ENCODE data around the gene ACADSB. TPM values are rescaled to one million over a fixed set of nuclear protein-coding genes. Genes with fewer than 3 reads are reported as not detected.

ACADSB gene
- total and polyA plus RNA-seq, 10 of the 15 experiments (the other 5 are each of a cell fraction or from before 2014, with no cell fraction given): 10.8 to 24.0 (median 15.0) TPM

- RAD21 ChIA-PET (ENCODE audit: unreplicated experiment): no interaction called here
- DNase-seq (ENCODE audit: low read depth, low spot score): no peak
- Histone ChIP-seq H3K27ac (ENCODE audit: control insufficient read depth, insufficient read depth) (no peak overlapping the region), H3K4me3 (no peak overlapping the region), H3K9me3 (replicated peaks; ENCODE audit: control insufficient read depth, insufficient read depth, low read length) (no peaks in the 10 kb centered on the region), H3K36me3 (ENCODE audit: control insufficient read depth in 2 of 2, insufficient read depth in 2 of 2, low read length in 1 of 2) (no peaks in the 10 kb centered on the region), H3K9ac (ENCODE audit: control insufficient read depth, insufficient read depth, low read length) (no peak overlapping the region), H3K4me1 (ENCODE audit: control insufficient read depth, insufficient read depth, low read length) (no peaks in the 10 kb centered on the region), H4K20me1 (ENCODE audit: control insufficient read depth, insufficient read depth) (no peaks in the 10 kb centered on the region), H3K4me2 (ENCODE audit: control insufficient read depth, insufficient read depth) (no peak overlapping the region), H2AFZ (ENCODE audit: control insufficient read depth, low read depth, low read length) (no peak overlapping the region), H3K27me3 (replicated peaks in 1 of 2; ENCODE audit: control insufficient read depth in 2 of 2, insufficient read depth in 2 of 2, low read length in 1 of 2) (no peaks in the 10 kb centered on the region; a peak in 1 of 4 replicates), H3K79me2 (ENCODE audit: control insufficient read depth, insufficient read depth, low read length) (no peaks in the 10 kb centered on the region)
- TF ChIP-seq JUNB (IDR thresholded peaks at IDR 0.05) (no peak), ETV6 (conservative IDR thresholded peaks at IDR 0.05 in 1 of 2, IDR thresholded peaks at IDR 0.05 in 1 of 2; ENCODE audit: borderline replicate concordance in 1 of 2, low read depth in 1 of 2) (no peak), CBX3 (IDR thresholded peaks at IDR 0.05; ENCODE audit: borderline replicate concordance, low read depth) (no peak)
- no peak for ATAC-seq
- no peak for FAIRE-seq
- WGBS (ENCODE audit: insufficient coverage, insufficient replicate concordance, low lambda C conversion rate, missing lambda C conversion rate): 27% methylated on average over 7 of the region's 7 CpGs
- no TSS peak for BruUV-seq (replicated peaks)
- intact Hi-C loops (cut with micrococcal nuclease; ENCODE audit: unreplicated experiment) (no loop called here), in situ Hi-C loops (cut with MboI) (no loop called here)
- POLR2A ChIA-PET: no interaction called here
- CTCF ChIA-PET: no interaction called here
- SMC1A ChIA-PET (ENCODE audit: uncharacterized antibody, unreplicated experiment): interaction anchor here (1.2 kb wide), 1 partner anchor 9 kb away, joined by 4 read pairs; no protein-coding TSS in a partner anchor
These were observed 73.1 kb downstream of the ACADSB start for GRCh38 chr10:123081896-123082295.

GRCh38 chr10:123083811-123084210 lies 75.0 kb downstream of the ACADSB start:
- no peaks in the 10 kb centered on the region for H3K4me1 ChIP-seq (ENCODE audit: control insufficient read depth, insufficient read depth, low read length)
- H3K4me3 ChIP-seq: no peak overlapping the region
- DNase-seq (ENCODE audit: low read depth, low spot score) (no peak), FAIRE-seq (no peak), ATAC-seq (no peak)
- H3K9ac ChIP-seq (ENCODE audit: control insufficient read depth, insufficient read depth, low read length): no peak overlapping the region
- ChIA-PET SMC1A (ENCODE audit: uncharacterized antibody, unreplicated experiment) (no interaction called here), POLR2A (no interaction called here), RAD21 (ENCODE audit: unreplicated experiment) (no interaction called here), CTCF (no interaction called here)
- H3K4me2 ChIP-seq (ENCODE audit: control insufficient read depth, insufficient read depth): no peak overlapping the region
- no peaks in the 10 kb centered on the region for H4K20me1 ChIP-seq (ENCODE audit: control insufficient read depth, insufficient read depth)
- in situ Hi-C loops (cut with MboI) (no loop called here), intact Hi-C loops (cut with micrococcal nuclease; ENCODE audit: unreplicated experiment) (no loop called here)
- no peaks in the 10 kb centered on the region for H3K36me3 ChIP-seq (ENCODE audit: control insufficient read depth in 2 of 2, insufficient read depth in 2 of 2, low read length in 1 of 2)
- TF ChIP-seq YBX1 (IDR thresholded peaks at IDR 0.05): no peak
- TF ChIP-seq EP300 (IDR thresholded peaks at IDR 0.05; ENCODE audit: borderline replicate concordance in 1 of 2, control insufficient read depth in 1 of 2, low read depth in 2 of 2, low read length in 2 of 2): no peak
- H3K27me3 ChIP-seq (replicated peaks in 1 of 2; ENCODE audit: control insufficient read depth in 2 of 2, insufficient read depth in 2 of 2, low read length in 1 of 2): no peaks in the 10 kb centered on the region
- no TSS peak for BruUV-seq (replicated peaks)
- H3K9me3 ChIP-seq (replicated peaks; ENCODE audit: control insufficient read depth, insufficient read depth, low read length): no peaks in the 10 kb centered on the region
- no peaks in the 10 kb centered on the region for H3K79me2 ChIP-seq (ENCODE audit: control insufficient read depth, insufficient read depth, low read length)
- H3K27ac ChIP-seq (ENCODE audit: control insufficient read depth, insufficient read depth): no peak overlapping the region
- no peak overlapping the region for H2AFZ ChIP-seq (ENCODE audit: control insufficient read depth, low read depth, low read length)
- 1% methylated on average over 6 of the region's 6 CpGs for WGBS (ENCODE audit: insufficient coverage, insufficient replicate concordance, low lambda C conversion rate, missing lambda C conversion rate)
